ENCODE measurements around the gene EML4. TPM values are rescaled to one million over a fixed set of nuclear protein-coding genes. Genes with fewer than 3 reads are reported as not detected.
"Not testable (repeated sequence)": the region's sequence is repeated elsewhere in the genome, so short reads cannot be mapped to it uniquely, and the experiment has no call there.

EML4 gene
- total RNA-seq, 1 donor from 2014 or later = 37.7 TPM

- DNase-seq = no peak
Observed at GRCh38 chr2:42172566-42172965, 3.4 kb downstream of the EML4 start.

- not testable (repeated sequence) for DNase-seq
Observed at GRCh38 chr2:42173467-42173866, 4.3 kb downstream of the EML4 start.

DNA sequence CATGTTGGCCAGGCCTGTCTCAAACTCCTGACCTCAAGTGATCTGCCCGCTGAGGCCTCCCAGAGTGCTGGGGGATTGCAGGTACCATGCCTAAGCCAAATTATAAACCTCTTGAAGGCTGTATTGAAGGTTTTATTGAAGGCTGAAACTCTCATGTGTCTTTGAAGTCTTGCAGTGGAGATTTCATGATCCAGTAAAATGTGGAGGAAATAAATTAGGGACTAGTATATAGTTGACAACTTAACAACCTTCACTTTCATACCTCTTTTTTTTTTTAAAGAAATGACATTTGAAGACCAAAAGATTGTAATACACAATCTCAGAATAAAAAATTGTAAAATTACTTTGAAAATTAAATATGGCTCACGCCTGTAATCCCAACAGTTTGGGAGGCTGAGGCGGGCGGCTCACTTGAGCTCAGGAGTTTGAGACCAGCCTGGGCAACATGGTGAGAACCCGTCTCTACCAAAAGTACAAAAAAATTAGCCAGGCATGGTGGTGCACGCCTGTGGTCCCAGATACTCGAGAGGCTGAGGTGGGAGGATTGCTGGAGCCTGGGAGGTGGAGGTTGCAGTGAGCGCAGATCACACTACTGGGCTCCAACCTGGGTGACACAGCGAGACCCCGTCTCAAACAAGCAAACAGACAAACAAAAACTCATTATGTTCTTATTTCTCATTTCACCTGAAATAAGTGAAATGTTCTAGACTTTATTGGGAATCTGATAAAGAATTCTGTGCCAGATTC lies 8.0 kb downstream of the EML4 start:
- DNase-seq = no peak

DNA sequence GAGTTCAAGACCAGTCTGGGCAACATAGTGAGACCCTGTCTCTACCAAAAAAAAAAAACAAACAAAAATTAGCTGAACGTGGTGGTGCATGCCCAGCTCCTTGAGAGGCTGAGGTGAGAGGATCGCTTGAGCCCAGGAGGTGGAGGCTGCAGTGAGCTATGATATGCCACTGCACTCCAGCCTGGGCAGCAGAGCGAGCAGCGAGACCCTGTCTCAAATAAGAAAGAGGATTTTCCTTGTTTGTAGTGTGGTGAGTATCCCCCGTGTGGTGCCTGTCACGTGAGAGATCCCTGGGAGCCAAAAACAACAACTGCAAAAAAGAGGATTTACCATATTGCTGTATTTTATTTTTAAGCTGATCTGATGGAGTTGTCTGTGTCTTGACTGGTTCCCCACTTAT lies 9.2 kb downstream of the EML4 start:
- DNase-seq = no peak

DNA sequence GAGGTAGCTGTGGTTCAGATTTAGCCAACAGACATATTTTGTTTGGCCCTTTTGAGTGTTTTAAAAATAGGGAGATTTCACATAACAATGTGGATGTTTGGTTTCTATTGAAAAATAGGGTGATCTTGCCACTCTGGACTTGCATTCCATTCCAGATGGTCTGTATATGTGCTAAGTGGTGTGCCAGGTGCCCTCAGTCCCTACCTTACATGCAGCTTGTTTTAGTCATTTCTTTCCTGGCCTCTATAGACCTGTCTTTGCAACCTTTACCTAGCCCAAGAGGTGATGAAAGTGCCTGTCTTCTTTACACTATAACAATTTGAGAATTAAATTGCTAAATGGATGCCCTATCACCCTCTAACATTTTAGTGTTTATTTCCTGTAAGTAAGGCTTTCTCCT lies 11.1 kb downstream of the EML4 start:
- no peak for DNase-seq

DNA sequence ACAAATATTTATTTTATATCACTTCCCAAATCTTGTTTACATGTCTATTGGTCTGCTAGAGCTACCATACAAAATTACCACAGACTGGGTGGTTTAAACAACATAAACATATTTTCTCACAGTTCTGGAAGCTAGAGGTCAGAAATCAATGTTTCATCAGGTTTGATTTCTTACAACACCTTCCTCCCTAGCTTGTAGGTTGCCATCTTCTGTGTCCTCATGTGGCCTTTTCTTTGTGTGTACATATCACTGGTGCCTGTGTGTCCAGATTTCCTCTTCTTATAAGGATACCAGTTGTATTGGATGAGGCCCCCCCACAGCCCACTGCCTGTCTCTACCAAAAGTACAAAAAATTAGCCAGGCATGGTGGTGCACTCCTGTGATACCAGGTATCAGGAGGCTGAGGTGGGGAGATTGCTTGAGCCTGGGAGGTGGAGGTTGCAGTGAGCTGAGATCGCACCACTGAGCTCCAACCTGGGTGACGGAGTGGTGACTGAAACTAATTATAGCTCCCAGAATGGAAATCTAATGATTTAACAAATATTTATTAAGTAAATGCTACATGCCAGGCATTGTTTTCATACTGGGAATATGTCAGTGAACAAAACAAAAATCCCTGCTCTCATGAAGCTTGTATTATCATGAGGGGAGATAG lies 13.6 kb downstream of the EML4 start:
- no peak for DNase-seq

- DNase-seq = no peak
Observed at GRCh38 chr2:42183775-42184174, 14.6 kb downstream of the EML4 start.

DNA sequence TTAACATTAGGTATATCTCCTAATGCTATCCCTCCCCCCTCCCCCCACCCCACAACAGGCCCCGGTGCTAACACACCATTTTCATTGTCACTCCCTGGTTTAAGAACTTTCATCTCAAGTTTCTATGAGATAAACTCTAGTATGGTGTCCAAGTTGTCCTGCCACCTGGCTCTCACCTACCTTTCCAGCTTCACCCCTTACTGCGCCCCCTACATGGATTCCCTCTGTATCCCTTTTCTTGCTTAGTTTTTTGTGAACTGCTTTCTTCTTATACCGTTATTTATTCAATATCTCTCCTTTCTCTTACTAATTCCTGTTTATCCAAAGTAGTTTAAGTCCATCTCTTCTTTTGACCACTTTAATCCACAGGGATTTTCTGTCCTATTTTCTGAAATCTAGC lies 15.2 kb downstream of the EML4 start:
- no peak for DNase-seq

- no peak for DNase-seq
Observed at GRCh38 chr2:42185220-42185921, 16.2 kb downstream of the EML4 start.

- no peak for DNase-seq
Observed at GRCh38 chr2:42186366-42186765, 17.2 kb downstream of the EML4 start.

DNA sequence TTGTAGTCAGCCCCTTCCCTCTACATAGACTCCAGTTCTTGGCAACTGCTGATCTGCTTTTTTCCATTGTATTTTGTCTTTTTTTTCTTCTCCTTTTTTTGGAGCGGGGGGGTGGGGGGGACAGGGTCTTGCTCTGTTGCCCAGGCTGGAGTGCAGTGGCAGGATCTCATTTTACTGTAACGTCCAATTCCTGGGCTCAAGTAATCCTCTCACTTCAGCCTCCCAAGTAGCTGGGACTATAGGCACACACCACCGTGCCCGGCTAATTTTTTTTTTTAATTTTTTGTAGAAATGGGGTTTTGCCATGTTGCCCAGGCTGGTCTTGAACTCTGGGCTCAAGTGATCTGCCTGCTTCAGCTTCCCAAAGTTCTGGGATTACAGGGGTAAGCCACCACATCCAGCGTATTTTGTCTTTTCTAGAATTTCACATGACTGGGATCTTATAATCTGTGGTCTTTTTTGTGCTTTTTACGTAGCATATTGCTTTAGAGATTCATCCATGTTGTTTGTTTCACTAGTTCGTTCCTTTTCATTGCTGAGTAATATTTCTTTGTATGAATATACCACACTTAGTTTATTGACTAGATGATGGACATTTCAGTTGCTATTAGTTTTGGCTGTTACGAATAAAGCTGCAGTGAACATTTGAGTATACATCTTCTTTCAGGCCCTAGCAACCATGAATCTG lies 17.9 kb downstream of the EML4 start:
- no peak for DNase-seq

- DNase-seq = no peak
Observed at GRCh38 chr2:42187886-42188285, 18.7 kb downstream of the EML4 start.

DNA sequence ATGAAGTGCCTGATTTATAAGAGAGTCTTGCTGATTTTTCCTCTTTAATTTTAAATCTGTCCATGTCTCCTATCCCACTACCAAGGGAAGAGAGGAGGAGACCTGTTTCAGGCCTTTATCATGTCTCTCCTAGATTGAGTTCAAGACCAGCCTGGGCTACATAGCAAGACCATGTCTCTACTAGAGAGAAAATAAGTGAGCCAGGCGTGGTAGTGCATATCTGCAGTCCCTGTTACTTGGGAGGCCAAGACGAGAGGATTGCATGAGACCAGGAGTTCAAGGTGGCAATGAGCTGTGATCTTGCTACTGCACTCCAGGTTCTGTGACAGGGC lies 20.0 kb downstream of the EML4 start:
- DNase-seq = no peak

DNA sequence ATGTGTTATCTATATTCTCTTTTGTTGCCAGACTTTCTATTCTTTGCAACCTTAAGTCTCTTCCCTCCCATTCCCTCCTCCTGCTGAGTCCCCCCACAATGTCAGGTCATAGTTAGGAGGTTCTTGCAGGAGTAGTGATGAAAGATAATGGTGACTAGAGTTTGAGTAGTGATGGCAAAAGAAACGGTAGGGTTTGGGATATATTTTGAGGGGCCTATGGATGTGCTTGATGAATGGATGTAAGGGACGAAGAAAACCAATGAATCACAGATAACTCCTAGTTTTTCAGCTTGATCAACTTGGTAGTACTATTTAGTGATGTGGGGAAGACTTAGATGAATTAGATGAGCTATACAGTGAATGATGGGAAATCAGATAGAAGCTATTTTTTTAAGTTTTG lies 21.0 kb downstream of the EML4 start:
- DNase-seq = no peak

- no peak for DNase-seq
Observed at GRCh38 chr2:42191285-42192009, 22.3 kb downstream of the EML4 start.

GRCh38 chr2:42192010-42192373 lies 22.8 kb downstream of the EML4 start:
- no peak for DNase-seq

GRCh38 chr2:42192652-42193566 lies 23.8 kb downstream of the EML4 start:
- DNase-seq = no peak

GRCh38 chr2:42193722-42194187 lies 24.6 kb downstream of the EML4 start:
- DNase-seq = no peak

GRCh38 chr2:42194428-42194827 lies 25.3 kb downstream of the EML4 start:
- no peak for DNase-seq

DNA sequence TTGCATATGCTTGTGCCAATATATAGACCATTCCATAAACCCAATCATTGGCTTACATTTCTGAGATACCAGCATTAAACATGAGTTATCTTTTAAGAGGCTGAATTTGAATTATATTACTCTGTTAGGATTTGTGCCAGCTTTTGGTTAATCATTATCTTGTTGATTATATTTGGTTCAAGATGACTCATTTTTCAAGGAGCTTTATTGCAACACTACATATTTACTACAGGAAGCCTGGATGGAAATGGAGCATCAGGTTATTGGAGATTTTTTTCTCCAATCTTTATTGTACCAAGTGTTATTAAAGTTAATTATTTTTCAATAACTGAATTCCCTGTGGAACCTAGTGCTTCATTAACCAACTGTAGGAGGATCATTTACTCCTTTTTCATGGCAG lies 26.4 kb downstream of the EML4 start:
- no peak for DNase-seq

DNA sequence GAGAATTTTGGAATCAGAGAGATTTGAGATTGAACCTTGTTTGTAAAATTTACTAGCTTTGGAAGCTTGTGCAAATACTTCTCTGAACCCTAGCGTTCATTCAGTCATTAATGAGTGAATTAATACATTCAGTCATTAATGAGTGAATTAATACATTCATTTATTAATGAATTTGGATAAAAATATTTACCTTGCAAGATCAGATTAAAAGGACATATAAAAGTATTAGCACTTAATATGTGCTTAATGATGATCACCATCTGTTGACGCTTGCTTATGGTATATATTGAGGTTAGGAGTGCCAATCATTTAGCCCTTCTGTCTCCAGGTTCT lies 26.9 kb downstream of the EML4 start:
- DNase-seq = no peak
